ENCODE measurements around the gene TLCD2. TPM values are rescaled to one million over a fixed set of nuclear protein-coding genes. Genes with fewer than 3 reads are reported as not detected.

TLCD2 gene
- total and polyA plus RNA-seq, 2 of the 13 experiments (the other 11 are each of a cell fraction or from before 2014, with no cell fraction given) = 0.90 to 1.1 TPM

GRCh38 chr17:1684378-1685189, 25.6 kb downstream of the TLCD2 start, which contains the start of gene PRPF8 (continued):
- TF ChIP-seq ZNF512B (CRISPR knock-in tag; IDR thresholded peaks at IDR 0.05; ENCODE audit: borderline replicate concordance) (no peak), SRSF9 (IDR thresholded peaks at IDR 0.05; ENCODE audit: borderline replicate concordance, insufficient read depth, low read depth, low read length, poor library complexity, severe bottlenecking) (no peak), NAIF1 (CRISPR knock-in tag; IDR thresholded peaks at IDR 0.05; ENCODE audit: borderline replicate concordance) (peak; percentile 97), DBP (CRISPR knock-in tag; IDR thresholded peaks at IDR 0.05; ENCODE audit: not compliant biosample characterization) (no peak), ZNF510 (CRISPR knock-in tag; IDR thresholded peaks at IDR 0.05; ENCODE audit: low read depth) (no peak), SAP130 (CRISPR knock-in tag; IDR thresholded peaks at IDR 0.05; ENCODE audit: low read depth) (peak; percentile 88), ZNF451 (CRISPR knock-in tag; IDR thresholded peaks at IDR 0.05) (no peak), ZNF746 (CRISPR knock-in tag; IDR thresholded peaks at IDR 0.05) (peak; percentile 25; the same call in 1 of the 2 replicates), POLR2G (IDR thresholded peaks at IDR 0.05; ENCODE audit: low read depth, low read length) (peak; percentile 97), ZNF17 (CRISPR knock-in tag; IDR thresholded peaks at IDR 0.05) (no peak), ZNF556 (CRISPR knock-in tag; IDR thresholded peaks at IDR 0.05; ENCODE audit: borderline replicate concordance) (no peak), MLXIP (CRISPR knock-in tag; IDR thresholded peaks at IDR 0.05; ENCODE audit: borderline replicate concordance) (no peak), GLMP (CRISPR knock-in tag; IDR thresholded peaks at IDR 0.05; ENCODE audit: borderline replicate concordance) (no peak), JUN (CRISPR knock-in tag; IDR thresholded peaks at IDR 0.05) (no peak), MBD4 (IDR thresholded peaks at IDR 0.05; ENCODE audit: borderline replicate concordance, low read length) (no peak), CAMTA2 (CRISPR knock-in tag; IDR thresholded peaks at IDR 0.05; ENCODE audit: borderline replicate concordance) (no peak)
- TF ChIP-seq, protein P1, sequence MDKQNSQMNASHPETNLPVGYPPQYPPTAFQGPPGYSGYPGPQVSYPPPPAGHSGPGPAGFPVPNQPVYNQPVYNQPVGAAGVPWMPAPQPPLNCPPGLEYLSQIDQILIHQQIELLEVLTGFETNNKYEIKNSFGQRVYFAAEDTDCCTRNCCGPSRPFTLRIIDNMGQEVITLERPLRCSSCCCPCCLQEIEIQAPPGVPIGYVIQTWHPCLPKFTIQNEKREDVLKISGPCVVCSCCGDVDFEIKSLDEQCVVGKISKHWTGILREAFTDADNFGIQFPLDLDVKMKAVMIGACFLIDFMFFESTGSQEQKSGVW (CRISPR knock-in tag; IDR thresholded peaks at IDR 0.05; ENCODE audit: borderline replicate concordance) = no peak

All from HepG2 (cell line).